HG03439 (cell line): ENCODE data around the gene ALPP.
"Not testable (repeated sequence)": the region's sequence is repeated elsewhere in the genome, so short reads cannot be mapped to it uniquely, and the experiment has no call there.

Source experiments
- ATAC-seq: cut with Tn5 transposase; IDR thresholded peaks from one replicate; pipeline ENCODE4 v1.9.1; 2021; ENCODE audit warnings: mild to moderate bottlenecking, moderate library complexity; ENCODE audit not compliant: unreplicated experiment

The ALPP gene

DNA sequence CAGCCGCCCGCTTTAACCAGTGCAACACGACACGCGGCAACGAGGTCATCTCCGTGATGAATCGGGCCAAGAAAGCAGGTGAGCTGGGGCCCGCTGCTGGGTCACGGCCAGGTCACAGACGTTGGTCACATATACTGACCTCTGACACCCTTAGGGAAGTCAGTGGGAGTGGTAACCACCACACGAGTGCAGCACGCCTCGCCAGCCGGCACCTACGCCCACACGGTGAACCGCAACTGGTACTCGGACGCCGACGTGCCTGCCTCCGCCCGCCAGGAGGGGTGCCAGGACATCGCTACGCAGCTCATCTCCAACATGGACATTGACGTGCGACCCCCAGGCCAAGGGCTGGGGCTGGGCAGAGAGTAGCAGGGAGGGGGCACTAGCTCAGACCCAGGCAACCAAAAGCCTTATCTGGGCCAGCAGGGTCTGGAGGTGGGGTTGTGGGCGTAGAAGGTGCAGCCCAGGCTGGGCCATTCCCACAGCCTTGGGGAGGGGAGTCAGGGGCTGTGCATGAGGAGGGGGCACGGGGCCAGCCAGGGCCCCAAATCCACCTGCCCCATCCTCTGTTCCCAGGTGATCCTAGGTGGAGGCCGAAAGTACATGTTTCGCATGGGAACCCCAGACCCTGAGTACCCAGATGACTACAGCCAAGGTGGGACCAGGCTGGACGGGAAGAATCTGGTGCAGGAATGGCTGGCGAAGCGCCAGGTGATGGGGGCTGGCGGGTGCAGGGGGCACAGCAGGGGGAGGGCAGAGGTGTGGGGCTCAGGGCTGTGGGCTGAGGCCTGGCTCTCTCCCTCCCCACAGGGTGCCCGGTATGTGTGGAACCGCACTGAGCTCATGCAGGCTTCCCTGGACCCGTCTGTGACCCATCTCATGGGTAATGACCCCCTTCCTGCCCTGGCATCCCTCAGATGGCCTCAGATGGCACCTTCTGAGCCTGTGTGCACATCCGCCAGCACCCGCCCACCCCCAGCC is 1.3 kb downstream of the ALPP start:
- ATAC-seq, result not testable (repeated sequence)

DNA sequence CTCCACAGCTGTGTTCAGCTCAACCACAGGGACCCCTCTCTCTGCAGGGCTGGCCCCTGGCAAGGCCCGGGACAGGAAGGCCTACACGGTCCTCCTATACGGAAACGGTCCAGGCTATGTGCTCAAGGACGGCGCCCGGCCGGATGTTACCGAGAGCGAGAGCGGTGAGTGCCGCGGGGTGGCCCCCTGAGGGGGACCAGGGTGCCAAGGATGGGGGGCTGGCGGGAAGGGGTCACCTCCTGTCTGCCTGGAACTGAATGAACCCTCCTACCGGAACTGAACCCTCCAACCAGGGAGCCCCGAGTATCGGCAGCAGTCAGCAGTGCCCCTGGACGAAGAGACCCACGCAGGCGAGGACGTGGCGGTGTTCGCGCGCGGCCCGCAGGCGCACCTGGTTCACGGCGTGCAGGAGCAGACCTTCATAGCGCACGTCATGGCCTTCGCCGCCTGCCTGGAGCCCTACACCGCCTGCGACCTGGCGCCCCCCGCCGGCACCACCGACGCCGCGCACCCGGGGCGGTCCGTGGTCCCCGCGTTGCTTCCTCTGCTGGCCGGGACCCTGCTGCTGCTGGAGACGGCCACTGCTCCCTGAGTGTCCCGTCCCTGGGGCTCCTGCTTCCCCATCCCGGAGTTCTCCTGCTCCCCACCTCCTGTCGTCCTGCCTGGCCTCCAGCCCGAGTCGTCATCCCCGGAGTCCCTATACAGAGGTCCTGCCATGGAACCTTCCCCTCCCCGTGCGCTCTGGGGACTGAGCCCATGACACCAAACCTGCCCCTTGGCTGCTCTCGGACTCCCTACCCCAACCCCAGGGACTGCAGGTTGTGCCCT is 2.9 kb downstream of the ALPP start:
- ATAC-seq, result not testable (repeated sequence)

DNA sequence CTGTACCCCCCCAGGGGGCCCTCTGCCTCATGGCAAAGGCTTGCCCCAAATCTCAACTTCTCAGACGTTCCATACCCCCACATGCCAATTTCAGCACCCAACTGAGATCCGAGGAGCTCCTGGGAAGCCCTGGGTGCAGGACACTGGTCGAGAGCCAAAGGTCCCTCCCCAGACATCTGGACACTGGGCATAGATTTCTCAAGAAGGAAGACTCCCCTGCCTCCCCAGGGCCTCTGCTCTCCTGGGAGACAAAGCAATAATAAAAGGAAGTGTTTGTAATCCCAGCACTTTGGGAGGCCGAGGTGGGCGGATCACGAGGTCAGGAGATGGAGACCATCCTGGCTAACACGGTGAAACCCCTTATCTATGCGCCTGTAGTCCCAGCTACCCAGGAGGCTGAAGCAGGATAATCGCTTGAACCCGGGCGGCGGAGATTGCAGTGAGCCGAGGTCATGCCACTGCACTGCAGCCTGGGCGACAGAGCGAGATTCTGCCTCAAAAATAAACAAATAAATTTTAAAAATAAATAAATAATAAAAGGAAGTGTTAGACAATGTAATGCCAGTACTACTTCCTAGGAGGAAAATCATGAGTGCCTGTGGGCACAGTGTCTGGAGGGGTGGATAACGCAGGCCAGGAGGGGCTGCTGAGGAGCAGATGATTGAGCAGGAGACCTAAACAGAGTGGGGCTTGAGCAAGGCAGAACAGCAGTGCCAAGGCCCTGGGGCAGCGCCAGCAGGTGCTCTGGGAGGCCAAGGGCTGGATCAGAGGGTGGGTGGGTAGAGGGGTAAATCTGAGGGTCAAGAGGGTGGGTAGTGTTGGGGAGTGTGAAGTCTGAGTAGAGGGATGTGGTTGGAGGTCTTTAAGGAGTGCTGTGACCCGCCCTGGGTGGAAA is 4.0 kb downstream of the ALPP start:
- no peak for ATAC-seq

DNA sequence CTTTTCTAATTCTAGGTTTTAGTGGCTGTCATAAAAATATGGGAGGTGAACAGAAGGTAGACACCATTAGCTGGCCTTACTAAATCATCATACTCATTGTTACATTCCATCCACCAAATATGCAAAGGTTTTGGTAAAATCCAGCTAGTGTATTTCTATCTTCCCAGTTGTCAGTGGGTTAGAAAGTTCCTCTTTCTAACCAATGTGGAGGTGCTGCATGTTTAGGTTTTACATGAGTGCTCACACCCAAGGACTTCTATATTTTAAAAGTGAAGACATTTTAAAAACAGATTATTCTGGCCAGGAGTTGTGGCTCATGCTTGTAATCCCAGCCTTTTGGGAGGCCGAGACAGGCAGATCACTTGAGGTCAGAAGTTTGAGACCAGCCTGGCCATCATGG is 5.9 kb downstream of the ALPP start:
- ATAC-seq, result no peak

DNA sequence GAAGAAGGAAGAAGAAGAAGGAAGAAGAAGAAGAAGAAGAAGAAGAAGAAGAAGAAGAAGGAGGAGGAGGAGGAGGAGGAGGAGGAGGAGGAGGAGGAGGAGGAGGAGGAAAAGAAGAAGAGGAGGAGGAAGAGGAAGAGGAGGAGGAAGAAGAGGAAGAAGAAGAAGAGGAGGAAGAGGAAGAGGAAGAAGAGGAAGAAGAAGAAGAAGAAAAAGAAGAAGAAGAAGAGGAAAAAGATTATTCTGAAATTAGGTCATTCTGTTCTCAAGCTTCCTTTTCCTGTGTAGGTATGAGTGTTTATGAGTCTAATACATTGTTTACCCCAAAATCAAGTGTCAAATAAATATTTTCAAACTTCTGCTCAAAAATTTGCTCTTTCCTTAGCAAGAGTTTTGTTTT is 6.5 kb downstream of the ALPP start:
- not testable (repeated sequence) for ATAC-seq

DNA sequence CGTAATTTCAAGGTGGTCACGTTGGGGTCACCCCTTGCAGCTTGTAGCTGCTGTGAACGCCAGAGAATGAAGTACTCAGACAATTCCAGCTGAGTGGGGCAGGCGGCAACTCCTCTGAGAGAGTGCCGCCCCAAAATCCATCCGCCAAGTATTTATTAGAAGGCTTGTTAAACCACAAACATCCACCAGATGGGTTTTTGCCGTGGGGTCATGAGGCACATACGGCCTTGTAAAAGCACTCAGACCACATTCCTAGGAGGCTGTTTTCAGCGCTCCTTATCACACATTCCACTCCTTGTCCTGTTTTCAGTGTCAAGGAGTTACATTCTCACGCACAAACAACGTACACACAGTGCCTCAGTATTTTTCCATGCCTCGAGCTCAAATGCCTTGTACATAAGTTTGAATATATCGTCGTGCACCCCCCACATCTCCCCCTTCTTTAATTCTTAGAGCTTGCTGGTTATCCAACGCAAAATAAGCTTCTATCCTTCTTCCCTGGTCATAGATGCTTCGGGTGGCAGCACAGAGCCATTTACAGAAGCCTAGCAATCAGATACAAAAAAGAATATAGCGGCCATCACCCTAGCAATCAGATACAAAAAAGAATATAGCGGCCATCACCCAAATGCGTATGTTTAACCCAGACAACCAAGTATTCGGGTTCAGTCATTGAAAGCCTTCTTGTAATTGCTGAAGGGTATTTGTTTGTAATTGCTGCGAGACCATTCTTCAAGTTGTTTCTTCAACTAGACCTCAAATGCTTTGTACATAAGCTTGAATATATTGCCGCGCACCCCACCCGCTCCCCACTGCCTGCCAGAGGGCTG is 7.3 kb downstream of the ALPP start:
- no peak for ATAC-seq

DNA sequence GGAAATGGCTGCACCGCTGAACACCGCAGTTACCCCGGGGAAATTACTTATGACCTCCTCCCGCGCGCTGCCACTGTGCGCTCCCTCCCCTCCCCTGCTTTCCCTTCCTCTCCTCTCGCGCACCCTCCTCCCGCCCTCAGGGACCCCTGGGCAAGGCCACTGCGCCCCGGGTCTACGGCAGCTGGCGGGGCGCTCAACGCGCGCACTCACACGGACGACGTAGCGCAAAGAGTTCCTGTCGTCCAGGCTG is 7.9 kb downstream of the ALPP start:
- ATAC-seq, result no peak

DNA sequence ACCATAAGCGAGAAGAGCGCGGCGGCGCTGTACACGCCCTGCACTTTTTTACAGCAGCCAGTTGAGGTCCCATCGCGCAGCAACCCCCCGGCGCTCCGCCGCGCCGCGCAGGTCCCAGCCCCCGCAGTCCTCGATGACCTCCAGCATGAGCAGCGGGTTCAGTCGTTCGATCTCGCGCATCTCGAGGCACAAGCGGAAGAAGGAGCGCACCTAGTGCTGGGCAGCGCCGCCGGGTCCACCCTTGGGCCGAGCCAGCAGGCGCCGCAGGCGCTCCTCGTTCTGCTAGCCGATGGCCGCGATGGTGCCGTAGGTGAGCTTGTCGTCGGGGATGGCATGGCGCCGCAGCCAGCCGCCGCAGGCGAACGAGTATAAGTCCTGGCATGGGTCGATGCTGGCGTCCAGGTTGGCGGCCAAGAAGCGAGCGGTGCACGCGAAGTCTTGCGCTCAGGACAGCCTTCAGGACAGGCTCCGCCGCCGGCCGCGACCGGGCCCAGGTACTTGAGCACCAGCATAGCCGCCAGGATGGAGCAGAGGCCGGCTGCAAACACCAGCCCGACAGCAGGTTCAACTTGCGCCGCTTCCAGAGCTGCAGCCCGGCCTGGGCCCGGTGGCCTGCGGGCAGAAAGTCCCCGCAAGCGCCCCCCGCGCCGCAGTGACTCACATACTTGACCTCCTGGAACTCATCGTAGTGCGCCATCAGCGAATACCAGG is 8.3 kb downstream of the ALPP start:
- no peak for ATAC-seq

DNA sequence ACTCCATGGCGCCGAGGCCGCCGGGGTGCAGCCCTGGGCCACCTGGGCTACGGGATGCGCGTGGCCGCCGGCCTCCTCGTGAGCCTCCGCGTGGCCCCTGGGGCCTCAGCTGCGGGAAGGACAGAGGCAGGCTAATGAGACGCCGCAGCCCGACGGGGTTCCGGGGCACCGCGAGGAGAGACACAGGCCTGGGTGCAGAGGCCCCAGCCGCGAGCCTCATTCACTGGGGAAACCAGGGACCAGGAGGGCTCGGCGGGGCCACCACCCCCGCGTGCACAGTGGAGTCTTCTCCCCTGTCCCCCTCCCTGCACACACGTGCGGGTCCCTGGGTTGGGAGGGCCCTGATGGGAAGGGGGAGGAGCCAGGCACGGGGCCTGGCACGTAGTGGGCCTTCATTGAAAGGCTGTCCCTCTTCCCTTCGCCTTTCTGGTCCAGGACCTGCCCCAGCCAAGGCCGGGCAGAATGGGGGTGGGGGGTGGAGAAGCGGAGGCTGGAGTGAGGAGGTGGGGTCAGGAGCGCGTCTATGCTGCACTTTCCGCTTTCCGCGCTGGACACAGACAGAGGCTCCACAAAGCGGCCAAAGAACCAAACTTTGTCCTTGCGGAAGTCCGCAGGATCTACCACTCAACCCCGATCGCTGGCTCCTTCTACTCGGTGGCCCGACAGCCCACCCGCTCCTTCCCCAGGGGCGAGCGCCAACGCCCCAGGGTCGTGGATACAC is 9.1 kb downstream of the ALPP start:
- no peak for ATAC-seq

DNA sequence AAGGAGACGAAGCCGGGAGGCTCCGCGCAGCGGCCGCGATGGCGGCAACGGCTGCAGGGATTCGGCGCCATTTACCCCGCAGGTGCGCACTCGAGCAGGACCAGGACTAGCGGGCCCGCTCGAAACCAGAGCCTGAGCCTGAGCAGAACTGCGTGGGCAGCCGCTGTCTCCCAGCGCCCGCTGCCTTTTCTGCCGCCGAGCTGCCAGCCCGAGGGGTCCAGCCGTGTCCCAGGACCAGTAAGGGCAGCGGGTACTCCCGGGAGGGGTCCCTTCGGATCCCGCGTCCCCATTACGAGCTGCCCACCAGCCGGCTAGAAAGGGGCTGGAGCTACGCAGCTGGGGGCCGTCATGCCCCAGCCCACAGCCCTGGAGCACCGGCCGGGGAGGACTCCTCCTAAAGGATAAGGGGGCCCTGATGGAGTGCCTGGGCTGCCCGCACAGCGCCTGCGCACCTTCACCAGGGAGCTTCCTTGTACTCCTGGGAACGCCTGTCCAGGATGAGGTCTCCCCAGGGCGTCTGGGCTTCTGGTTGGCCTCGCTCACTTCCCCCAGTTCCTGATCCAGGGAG is 9.9 kb downstream of the ALPP start:
- ATAC-seq, result no peak

DNA sequence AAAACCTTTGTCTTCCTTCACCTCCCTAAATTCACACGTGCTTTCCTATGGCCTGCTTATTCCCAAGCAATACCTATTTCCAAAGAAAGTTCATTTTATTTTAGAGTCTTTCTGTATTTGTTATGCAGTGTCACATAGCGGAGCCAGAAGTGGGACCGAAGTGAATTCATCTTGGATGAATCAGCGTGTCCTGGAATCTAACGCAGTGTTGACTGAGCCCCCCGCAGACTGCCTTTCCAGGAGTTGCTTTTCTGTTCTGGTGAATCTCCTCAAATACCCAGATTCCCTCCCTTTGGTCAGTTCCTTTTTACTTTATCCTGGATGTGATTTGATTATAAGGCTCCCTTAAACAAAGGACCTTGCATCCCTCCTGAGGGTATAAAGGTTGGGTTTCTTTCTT is 10.8 kb downstream of the ALPP start:
- no peak for ATAC-seq

DNA sequence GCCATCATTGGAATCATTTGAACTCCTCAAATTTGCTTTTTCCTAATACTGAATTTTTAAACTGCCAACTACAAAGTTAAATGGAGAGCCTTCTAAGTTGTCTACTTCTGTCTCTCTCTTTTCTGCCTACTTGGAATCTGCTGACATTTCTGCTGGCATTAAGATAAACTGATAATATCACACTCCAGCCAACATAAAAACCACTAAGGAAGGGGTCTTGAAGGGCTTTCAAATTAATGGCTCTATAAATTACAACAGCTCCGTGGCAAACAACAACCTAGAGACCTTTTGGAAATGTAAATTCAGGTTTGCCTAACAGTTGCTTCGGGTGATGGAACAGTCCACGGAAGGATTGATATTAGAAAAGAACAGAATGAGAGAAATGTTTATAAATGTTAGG is 12.1 kb downstream of the ALPP start:
- ATAC-seq, result no peak

DNA sequence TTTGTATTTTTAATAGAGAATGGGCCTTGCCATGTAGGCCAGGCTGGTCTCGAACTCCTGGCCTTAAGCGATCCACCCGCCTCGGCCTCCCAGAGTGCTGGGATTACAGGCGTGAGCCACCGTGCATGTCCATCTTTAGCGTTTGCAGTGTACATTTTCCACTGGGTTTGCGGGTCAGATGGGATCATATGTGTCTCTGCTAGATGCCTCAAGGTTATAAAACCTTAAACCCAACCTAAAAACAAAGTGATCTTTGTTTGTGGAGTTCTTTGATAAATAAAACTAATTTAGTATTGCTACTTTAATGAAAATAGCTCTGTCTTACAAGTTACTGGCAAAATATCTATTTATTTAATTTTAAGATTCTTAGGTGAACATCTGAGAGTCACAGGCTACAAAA is 15.0 kb downstream of the ALPP start:
- ATAC-seq, result no peak

DNA sequence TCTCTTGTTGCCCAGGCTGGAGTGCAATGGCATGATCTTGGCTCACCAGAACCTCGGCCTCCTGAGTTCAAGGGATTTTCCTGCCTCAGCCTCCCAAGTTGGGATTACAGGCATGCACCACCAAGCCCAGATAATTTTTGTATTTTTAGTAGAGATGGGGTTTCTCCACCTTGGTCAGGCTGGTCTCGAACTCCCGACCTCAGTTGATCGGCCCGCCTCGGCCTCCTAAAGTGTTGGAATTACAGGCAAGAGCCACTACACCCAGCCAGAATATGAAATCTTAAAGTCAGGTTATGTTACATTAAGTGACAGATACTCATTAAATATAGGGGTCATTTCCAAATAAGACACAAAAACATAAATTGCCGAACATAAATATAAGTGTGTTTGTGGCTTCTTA is 15.9 kb downstream of the ALPP start:
- not testable (repeated sequence) for ATAC-seq

DNA sequence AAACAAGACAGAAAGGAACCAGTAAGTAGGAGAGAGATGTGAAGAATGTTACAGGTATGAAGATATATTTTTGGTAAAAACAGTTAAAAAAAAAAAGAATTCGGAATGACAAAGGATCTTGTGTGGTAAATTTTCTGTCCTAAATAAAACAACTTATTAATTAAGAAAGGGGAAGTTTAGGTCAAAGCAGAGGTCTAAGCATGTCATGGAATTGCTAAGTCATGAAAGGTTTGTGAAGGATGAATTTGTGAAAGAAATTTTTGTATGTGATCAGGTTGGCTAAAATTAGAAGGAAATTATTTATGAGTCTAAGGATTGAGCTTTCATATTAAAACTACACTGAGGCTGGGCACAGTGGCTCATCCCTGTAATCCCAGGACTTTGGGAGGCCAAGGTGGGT is 17.0 kb downstream of the ALPP start:
- no peak for ATAC-seq

DNA sequence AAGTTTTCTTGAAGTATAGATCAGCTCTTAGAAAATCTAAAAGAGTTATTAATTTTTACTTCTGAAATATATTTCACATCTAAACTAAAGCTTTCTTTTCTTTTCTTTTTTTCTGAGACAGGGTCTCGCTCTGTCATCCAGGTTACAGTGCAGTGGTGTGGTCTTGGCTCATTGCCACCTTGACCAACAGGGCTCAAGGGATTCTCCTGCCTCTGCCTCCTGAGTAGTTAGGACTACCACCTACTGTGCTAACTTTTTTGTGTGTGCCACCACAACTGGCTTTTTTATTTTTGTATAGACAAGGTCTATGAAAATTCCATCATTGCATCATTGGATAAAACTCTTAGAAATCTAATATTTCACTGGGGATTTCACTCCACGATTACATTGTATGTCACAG is 18.1 kb downstream of the ALPP start:
- ATAC-seq, result no peak

DNA sequence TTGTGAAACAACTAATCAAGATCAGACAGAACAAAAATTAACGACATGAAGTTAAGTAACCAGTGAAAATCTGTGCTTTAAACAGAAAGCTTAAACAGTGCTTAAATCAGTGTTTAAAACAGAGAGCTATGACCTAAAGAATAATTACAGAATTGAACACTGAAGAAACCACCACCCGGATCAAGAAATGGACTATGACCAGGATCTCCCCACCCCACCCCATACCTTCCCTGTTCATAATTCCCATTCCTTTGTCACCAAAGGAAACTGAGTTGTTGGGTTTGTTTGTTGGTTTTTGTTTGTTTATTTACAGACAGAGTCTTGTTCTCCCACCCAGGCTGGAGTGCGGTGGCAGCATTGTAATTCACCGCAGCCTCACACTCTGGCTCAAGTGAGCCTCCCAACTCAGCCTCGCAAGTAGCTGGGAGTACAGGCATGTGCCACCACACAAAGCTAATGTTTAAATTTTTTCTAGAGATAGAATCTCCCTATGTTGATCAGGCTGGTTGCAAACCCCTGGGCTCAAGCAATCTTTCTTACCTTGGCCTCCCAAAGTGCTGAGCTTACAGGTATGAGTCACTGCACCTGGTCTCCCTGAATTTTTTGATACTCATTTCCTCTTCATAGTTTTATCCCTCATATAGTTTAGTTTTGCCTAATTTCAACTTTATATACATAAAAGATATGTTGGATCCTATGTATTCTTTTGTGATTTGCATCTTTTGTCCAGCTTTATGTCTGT is 19.9 kb downstream of the ALPP start:
- ATAC-seq, result no peak
